ENCODE data around the gene RANBP17.

- no peak for TF ChIP-seq CTCF (conservative IDR thresholded peaks at IDR 0.05)
- TF ChIP-seq EZH2 (IDR thresholded peaks at IDR 0.05; ENCODE audit: low read depth) = no peak
Observed at GRCh38 chr5:170886210-170886894, 24.5 kb downstream of the RANBP17 start.

All from PC-9 (cell line).